ENCODE results near the gene MAPK4. TPM values are rescaled to one million over a fixed set of nuclear protein-coding genes. Genes with fewer than 3 reads are reported as not detected.

MAPK4 gene
- total RNA-seq, 1 experiment from 2014 or later: 4.2 TPM

DNA sequence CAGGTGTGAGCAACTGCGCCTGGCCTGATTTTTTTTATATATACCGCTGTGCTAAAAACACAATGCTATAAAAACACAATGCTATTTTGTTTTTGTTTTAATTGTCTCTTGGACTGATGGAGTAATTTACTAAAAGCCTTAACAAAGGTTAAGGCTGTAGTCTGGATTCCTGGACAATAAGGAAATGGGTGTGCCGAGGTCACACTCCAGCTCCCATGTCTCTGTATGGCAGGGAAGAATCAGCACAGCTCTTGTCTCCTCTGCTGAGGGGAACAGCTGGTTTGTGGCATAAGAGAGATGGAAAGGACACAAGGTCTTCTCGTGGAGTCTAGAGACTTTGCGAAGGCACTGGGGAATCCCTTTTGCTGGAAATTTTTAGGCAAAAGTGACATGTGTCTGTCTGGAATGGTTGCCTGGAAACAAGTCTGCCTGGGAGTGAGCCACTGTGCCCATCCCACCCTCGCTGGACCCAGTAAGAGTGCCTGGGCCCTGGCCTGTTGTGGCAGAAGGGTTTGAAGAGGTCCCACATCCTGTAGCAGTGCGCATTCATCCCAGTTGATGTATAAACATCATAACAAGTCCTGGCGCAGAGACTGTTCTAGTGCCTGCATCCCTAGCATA, 73.1 kb downstream of the MAPK4 start (continued):
- TF ChIP-seq CBFB (CRISPR knock-in tag; IDR thresholded peaks at IDR 0.05; ENCODE audit: low read depth) (no peak), CREB1 (CRISPR knock-in tag; IDR thresholded peaks at IDR 0.05) (no peak)
- TF ChIP-seq, protein P1, sequence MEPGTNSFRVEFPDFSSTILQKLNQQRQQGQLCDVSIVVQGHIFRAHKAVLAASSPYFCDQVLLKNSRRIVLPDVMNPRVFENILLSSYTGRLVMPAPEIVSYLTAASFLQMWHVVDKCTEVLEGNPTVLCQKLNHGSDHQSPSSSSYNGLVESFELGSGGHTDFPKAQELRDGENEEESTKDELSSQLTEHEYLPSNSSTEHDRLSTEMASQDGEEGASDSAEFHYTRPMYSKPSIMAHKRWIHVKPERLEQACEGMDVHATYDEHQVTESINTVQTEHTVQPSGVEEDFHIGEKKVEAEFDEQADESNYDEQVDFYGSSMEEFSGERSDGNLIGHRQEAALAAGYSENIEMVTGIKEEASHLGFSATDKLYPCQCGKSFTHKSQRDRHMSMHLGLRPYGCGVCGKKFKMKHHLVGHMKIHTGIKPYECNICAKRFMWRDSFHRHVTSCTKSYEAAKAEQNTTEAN (CRISPR knock-in tag; IDR thresholded peaks at IDR 0.05): no peak
- TF ChIP-seq, protein P2, sequence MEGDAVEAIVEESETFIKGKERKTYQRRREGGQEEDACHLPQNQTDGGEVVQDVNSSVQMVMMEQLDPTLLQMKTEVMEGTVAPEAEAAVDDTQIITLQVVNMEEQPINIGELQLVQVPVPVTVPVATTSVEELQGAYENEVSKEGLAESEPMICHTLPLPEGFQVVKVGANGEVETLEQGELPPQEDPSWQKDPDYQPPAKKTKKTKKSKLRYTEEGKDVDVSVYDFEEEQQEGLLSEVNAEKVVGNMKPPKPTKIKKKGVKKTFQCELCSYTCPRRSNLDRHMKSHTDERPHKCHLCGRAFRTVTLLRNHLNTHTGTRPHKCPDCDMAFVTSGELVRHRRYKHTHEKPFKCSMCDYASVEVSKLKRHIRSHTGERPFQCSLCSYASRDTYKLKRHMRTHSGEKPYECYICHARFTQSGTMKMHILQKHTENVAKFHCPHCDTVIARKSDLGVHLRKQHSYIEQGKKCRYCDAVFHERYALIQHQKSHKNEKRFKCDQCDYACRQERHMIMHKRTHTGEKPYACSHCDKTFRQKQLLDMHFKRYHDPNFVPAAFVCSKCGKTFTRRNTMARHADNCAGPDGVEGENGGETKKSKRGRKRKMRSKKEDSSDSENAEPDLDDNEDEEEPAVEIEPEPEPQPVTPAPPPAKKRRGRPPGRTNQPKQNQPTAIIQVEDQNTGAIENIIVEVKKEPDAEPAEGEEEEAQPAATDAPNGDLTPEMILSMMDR (IDR thresholded peaks at IDR 0.05): no peak

DNA sequence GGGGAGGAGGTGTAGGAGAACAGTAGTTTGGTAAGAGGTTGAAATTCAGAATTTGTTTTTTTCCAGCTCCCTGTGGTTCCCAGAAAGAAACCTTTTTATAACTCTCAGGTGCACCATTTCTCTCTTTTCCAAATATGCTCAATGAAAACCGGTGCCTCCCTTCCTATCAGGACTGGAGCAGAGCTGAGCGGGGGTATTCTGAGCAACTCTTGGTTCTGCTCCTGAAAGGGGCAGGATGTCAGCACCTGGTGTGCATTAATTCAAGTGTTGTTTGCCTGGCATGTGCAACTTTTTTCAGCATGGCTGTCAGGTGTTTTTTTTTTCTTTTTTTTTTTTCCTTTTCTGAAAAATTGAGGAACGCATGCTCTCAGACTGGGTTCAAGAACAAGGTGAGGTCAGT, 74.1 kb downstream of the MAPK4 start:
- no peaks in the 10 kb centered on the region for H3K36me3 Mint-ChIP-seq
- no peaks in the 10 kb centered on the region for H3K9me3 Mint-ChIP-seq
- ATAC-seq: no peak
- H3K27me3 Mint-ChIP-seq (ENCODE audit: low read depth): no peaks in the 10 kb centered on the region
- no peak for TF ChIP-seq MXD4 (CRISPR knock-in tag; IDR thresholded peaks at IDR 0.05; ENCODE audit: borderline replicate concordance)
- no peak for TF ChIP-seq ZNF263 (CRISPR knock-in tag; IDR thresholded peaks at IDR 0.05; ENCODE audit: low read depth)
- TF ChIP-seq, protein P2 (IDR thresholded peaks at IDR 0.05): no peak
- TF ChIP-seq TEAD1 (CRISPR knock-in tag; IDR thresholded peaks at IDR 0.05): no peak
- TF ChIP-seq, protein P3, sequence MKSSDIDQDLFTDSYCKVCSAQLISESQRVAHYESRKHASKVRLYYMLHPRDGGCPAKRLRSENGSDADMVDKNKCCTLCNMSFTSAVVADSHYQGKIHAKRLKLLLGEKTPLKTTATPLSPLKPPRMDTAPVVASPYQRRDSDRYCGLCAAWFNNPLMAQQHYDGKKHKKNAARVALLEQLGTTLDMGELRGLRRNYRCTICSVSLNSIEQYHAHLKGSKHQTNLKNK (CRISPR knock-in tag; IDR thresholded peaks at IDR 0.05): no peak
- TF ChIP-seq, protein P4, sequence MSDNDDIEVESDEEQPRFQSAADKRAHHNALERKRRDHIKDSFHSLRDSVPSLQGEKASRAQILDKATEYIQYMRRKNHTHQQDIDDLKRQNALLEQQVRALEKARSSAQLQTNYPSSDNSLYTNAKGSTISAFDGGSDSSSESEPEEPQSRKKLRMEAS (CRISPR knock-in tag; IDR thresholded peaks at IDR 0.05): no peak
- no peak for TF ChIP-seq SMAD4 (CRISPR knock-in tag; IDR thresholded peaks at IDR 0.05)
- TF ChIP-seq GABPB1 (CRISPR knock-in tag; IDR thresholded peaks at IDR 0.05): no peak
- H3K27ac Mint-ChIP-seq: no peak overlapping the region
- POLR2A ChIA-PET: no interaction called here
- no peak overlapping the region for H3K4me3 Mint-ChIP-seq
- peaks cover 24% of the 10 kb centered on the region for H3K4me1 Mint-ChIP-seq
- DNase-seq (ENCODE audit: low spot score): no peak
- CTCF ChIA-PET: no interaction called here

DNA sequence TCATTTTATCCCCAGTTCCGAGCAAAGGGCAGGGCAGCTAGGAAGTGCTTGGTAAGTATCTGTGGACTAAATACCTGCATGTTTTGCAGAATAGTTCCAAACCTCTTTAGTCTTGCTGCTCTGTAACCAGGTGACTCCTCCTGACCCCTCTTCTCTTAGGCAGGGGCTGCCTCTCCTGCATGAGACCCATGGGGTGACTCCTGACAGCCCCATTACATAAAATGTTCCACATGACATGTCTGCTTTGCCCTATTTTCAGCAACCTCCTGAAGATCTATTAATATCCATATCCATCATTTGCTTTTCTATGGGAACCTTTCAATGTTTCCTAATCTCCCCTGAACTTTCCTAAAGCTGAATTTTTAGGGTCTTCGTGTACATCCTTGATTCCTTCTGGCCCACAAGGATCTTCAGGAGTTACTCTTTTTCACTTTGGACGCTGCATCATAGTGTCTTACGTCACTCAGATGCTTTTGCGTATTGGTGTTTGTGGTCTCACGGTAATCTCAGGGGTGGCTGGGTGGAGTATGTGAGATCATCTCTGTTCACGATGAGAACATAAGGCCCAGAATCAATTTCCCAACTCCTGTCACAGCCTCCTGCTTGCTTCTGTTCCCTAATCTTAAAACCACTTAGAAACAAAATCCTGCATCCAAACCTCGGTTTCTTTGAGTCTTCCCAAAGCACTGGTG, 76.6 kb downstream of the MAPK4 start:
- H3K36me3 Mint-ChIP-seq: no peaks in the 10 kb centered on the region
- ChIA-PET CTCF (no interaction called here), POLR2A (interaction anchor here (0.6 kb wide), 1 partner anchor 180 kb away, joined by 3 read pairs; no protein-coding TSS in a partner anchor)
- H3K4me3 Mint-ChIP-seq: no peak overlapping the region
- H3K9me3 Mint-ChIP-seq: no peaks in the 10 kb centered on the region
- ATAC-seq: no peak
- peaks cover 6% of the 10 kb centered on the region for H3K4me1 Mint-ChIP-seq
- DNase-seq (ENCODE audit: low spot score): no peak
- no peaks in the 10 kb centered on the region for H3K27me3 Mint-ChIP-seq (ENCODE audit: low read depth)
- H3K27ac Mint-ChIP-seq: no peak overlapping the region
- no peak for TF ChIP-seq HMGA2 (CRISPR knock-in tag; IDR thresholded peaks at IDR 0.05)
- no peak for TF ChIP-seq RELA (CRISPR knock-in tag; IDR thresholded peaks at IDR 0.05; ENCODE audit: borderline replicate concordance)
- TF ChIP-seq, protein P5, sequence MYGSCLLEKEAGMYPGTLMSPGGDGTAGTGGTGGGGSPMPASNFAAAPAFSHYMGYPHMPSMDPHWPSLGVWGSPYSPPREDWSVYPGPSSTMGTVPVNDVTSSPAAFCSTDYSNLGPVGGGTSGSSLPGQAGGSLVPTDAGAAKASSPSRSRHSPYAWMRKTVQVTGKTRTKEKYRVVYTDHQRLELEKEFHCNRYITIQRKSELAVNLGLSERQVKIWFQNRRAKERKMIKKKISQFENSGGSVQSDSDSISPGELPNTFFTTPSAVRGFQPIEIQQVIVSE (CRISPR knock-in tag; IDR thresholded peaks at IDR 0.05; ENCODE audit: borderline replicate concordance): no peak
- no peak for TF ChIP-seq NR2C2 (CRISPR knock-in tag; IDR thresholded peaks at IDR 0.05)
- no peak for TF ChIP-seq MXD4 (CRISPR knock-in tag; IDR thresholded peaks at IDR 0.05; ENCODE audit: borderline replicate concordance)
- TF ChIP-seq FOXK1 (CRISPR knock-in tag; IDR thresholded peaks at IDR 0.05): no peak
- TF ChIP-seq CBFB (CRISPR knock-in tag; IDR thresholded peaks at IDR 0.05; ENCODE audit: low read depth): no peak
- TF ChIP-seq ZBTB21 (CRISPR knock-in tag; IDR thresholded peaks at IDR 0.05; ENCODE audit: borderline replicate concordance): no peak
- no peak for TF ChIP-seq ESRRA (CRISPR knock-in tag; IDR thresholded peaks at IDR 0.05; ENCODE audit: borderline replicate concordance)
- TF ChIP-seq, protein P6, sequence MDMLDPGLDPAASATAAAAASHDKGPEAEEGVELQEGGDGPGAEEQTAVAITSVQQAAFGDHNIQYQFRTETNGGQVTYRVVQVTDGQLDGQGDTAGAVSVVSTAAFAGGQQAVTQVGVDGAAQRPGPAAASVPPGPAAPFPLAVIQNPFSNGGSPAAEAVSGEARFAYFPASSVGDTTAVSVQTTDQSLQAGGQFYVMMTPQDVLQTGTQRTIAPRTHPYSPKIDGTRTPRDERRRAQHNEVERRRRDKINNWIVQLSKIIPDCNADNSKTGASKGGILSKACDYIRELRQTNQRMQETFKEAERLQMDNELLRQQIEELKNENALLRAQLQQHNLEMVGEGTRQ (CRISPR knock-in tag; IDR thresholded peaks at IDR 0.05): no peak
- TF ChIP-seq, protein P7, sequence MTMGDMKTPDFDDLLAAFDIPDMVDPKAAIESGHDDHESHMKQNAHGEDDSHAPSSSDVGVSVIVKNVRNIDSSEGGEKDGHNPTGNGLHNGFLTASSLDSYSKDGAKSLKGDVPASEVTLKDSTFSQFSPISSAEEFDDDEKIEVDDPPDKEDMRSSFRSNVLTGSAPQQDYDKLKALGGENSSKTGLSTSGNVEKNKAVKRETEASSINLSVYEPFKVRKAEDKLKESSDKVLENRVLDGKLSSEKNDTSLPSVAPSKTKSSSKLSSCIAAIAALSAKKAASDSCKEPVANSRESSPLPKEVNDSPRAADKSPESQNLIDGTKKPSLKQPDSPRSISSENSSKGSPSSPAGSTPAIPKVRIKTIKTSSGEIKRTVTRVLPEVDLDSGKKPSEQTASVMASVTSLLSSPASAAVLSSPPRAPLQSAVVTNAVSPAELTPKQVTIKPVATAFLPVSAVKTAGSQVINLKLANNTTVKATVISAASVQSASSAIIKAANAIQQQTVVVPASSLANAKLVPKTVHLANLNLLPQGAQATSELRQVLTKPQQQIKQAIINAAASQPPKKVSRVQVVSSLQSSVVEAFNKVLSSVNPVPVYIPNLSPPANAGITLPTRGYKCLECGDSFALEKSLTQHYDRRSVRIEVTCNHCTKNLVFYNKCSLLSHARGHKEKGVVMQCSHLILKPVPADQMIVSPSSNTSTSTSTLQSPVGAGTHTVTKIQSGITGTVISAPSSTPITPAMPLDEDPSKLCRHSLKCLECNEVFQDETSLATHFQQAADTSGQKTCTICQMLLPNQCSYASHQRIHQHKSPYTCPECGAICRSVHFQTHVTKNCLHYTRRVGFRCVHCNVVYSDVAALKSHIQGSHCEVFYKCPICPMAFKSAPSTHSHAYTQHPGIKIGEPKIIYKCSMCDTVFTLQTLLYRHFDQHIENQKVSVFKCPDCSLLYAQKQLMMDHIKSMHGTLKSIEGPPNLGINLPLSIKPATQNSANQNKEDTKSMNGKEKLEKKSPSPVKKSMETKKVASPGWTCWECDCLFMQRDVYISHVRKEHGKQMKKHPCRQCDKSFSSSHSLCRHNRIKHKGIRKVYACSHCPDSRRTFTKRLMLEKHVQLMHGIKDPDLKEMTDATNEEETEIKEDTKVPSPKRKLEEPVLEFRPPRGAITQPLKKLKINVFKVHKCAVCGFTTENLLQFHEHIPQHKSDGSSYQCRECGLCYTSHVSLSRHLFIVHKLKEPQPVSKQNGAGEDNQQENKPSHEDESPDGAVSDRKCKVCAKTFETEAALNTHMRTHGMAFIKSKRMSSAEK (CRISPR knock-in tag; IDR thresholded peaks at IDR 0.05; ENCODE audit: borderline replicate concordance): no peak
